GM12865 (cell line): ENCODE measurements around the gene PC.

Source experiments
- DNase-seq: peaks from one replicate; pipeline ENCODE4 v3.0.0; 2010; ENCODE audit warnings: low read depth
- H3K4me3 ChIP-seq: 2 replicates; pipeline ENCODE4 v1.5.1; 2011; ENCODE audit warnings: mild to moderate bottlenecking, low read depth, low read length, control low read depth
- CTCF ChIP-seq: IDR thresholded peaks from 2 replicates; pipeline ENCODE4 v1.5.1; 2011; ENCODE audit warnings: low read length, control low read depth, low read depth, inconsistent platforms; ENCODE audit not compliant: insufficient read depth; ENCODE audit errors: missing control alignments

Gene PC

DNA sequence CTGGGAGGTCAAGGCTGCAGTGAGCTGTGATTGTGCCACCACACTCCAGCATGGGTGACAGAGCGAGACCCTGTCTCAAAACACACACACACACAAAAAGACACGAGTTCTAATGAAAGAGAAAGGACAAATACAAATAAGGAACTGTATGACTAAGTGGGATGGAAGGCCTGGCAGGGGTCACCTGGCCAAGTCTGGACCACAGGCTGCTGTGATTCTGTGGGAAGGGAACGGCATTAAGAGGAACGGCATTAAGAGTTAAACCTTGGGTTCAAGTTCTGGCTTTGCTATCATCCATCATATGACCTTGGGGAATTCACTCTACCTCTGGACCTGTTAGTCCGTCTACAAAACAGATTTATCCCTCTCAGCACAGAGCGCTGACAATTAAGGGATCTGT is 53.6 kb downstream of the PC start:
- H3K4me3 ChIP-seq = no peak overlapping the region
- TF ChIP-seq CTCF = no peak
- no peak for DNase-seq

DNA sequence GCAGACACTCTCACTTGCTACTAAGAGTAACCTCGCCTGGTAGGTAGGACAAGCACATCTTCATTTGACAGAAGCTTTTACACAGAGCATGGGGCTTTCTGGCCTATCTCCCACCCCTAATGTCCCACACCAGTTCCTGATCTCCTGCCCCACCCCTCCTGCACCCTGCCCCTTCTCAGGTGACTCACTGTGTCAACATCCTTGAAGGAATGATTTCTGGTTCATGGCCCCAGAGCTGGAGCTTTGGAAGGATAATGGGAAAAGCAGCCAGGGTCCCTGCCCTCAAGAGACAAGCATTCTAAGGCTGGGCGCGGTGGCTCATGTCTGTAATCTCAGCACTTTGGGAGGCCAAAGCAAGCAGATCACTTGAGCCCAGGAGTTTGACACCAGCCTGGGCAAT is 54.1 kb downstream of the PC start:
- DNase-seq = no peak
- TF ChIP-seq CTCF = no peak
- no peak overlapping the region for H3K4me3 ChIP-seq

DNA sequence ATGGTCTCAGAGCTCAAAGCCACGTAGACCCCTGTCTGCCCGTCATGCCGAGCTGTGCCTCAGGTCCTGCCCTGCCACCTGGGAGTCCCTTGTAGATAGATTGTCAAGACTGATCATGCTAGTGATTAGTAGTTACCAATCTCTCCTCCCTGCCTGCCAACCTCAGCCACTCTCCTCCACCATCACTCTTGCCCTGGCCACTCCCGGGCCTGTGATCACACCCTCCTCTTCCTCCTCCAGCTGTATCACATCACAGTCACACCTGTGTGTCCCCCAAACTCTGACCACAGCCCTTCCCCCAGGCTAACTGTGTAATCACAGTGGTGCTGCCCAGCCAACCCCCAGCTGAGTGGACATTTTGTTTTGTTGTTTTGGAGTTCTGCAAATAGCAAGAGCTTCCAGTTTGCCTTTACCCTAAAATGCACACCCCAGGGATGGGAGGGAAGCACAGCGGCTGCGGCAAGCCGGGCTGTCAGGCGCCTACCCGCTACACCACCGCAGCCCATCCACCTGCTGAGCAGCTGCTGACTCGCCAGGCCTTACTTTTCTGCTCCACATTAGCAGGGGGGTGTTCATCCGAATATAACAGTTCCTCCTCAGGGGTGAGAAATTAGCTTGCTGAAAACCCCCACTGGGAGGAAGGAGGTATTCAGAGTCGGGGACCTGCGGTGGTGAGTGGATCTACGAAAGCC is 55.6 kb downstream of the PC start:
- no peak for DNase-seq
- TF ChIP-seq CTCF = no peak
- no peak overlapping the region for H3K4me3 ChIP-seq

DNA sequence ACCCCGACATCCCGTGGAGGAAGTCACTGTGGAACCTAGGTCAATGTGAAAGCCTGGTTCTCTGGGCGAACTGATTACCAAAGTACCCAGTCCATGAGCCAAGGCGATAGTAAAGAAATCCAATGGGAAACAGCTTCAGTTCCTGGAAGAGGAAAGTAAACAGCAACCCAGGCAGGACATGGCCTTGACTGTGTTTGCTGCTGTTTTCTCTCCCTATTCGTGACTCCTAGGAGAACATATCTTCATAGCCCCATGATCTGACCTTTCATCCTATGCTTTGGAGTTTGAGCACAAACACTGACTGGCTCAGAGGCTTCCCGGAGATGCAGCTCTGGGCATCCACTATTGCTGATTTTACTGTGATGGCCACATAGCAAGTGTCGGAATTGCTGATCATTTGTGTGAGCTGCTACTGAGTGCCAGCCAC is 56.2 kb downstream of the PC start:
- no peak for TF ChIP-seq CTCF
- no peak for DNase-seq

GRCh38 chr11:66894141-66894540 is 64.0 kb downstream of the PC start:
- H3K4me3 ChIP-seq = no peak overlapping the region
- DNase-seq = no peak
- no peak for TF ChIP-seq CTCF

More for the DNA sequence above, 56.2 kb downstream of the PC start:
- no peak overlapping the region for H3K4me3 ChIP-seq

- no peak for DNase-seq
- no peak overlapping the region for H3K4me3 ChIP-seq
- no peak for TF ChIP-seq CTCF
Measured at GRCh38 chr11:66892911-66893310, 65.3 kb downstream of the PC start.
